Measurements from ENCODE around the gene TRIO. TPM values are rescaled to one million over a fixed set of nuclear protein-coding genes. Genes with fewer than 3 reads are reported as not detected.

The TRIO gene
- polyA plus RNA-seq, 1 donor (not counting 4 experiments of a cell fraction or from before 2014, with no cell fraction given) = 57.2 TPM

DNA sequence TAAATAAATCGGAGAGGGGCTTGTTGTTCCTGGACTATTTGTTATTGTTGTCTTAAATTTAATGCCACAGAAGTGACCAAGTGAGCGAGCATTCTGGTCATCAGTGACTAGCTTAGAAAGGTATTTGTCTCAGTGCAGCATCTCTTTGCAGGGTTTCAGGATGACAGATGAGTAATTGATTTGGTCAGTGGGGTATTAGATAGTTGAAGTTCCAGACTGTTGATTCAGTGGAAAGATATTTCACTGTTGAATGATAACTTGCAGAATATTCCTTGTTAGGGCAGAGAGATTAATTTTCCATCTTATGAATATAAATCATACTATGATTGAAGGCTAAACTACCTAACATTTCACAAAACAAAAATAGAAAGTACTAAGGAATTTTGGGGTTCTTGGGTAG, 122.4 kb downstream of the TRIO start:
- H3K4me2 ChIP-seq (ENCODE audit: control insufficient read depth, extremely low read depth, insufficient read depth, low read depth, low read length) = peak overlapping the region; percentile 88
- no peak for TF ChIP-seq EZH2 (IDR thresholded peaks at IDR 0.05; ENCODE audit: low read length)
- TF ChIP-seq, protein P1, sequence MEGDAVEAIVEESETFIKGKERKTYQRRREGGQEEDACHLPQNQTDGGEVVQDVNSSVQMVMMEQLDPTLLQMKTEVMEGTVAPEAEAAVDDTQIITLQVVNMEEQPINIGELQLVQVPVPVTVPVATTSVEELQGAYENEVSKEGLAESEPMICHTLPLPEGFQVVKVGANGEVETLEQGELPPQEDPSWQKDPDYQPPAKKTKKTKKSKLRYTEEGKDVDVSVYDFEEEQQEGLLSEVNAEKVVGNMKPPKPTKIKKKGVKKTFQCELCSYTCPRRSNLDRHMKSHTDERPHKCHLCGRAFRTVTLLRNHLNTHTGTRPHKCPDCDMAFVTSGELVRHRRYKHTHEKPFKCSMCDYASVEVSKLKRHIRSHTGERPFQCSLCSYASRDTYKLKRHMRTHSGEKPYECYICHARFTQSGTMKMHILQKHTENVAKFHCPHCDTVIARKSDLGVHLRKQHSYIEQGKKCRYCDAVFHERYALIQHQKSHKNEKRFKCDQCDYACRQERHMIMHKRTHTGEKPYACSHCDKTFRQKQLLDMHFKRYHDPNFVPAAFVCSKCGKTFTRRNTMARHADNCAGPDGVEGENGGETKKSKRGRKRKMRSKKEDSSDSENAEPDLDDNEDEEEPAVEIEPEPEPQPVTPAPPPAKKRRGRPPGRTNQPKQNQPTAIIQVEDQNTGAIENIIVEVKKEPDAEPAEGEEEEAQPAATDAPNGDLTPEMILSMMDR (optimal IDR thresholded peaks at IDR 0.05 in 1 of 3, IDR thresholded peaks at IDR 0.05 in 1 of 3, conservative IDR thresholded peaks at IDR 0.05 in 1 of 3; ENCODE audit: extremely low read depth in 1 of 3, insufficient read depth in 2 of 3, low read length in 3 of 3) = no peak
- peak overlapping the region in 1 of 3 experiments; percentile 26 for H3K4me3 ChIP-seq (ENCODE audit: control insufficient read depth in 2 of 3, extremely low read depth in 1 of 3, insufficient read depth in 2 of 3, low read depth in 1 of 3, low read length in 3 of 3)
- H3K27me3 ChIP-seq (ENCODE audit: control insufficient read depth, extremely low read depth, insufficient read depth, low read length) = no peaks in the 10 kb centered on the region
- H3K9me1 ChIP-seq (ENCODE audit: control insufficient read depth, extremely low read depth, insufficient read depth, low read length) = no peaks in the 10 kb centered on the region
- peak overlapping the region; percentile 72 for H3K27ac ChIP-seq (ENCODE audit: control insufficient read depth, insufficient read depth, low read length)
- peaks cover 84% of the 10 kb centered on the region for H3K79me2 ChIP-seq (ENCODE audit: control insufficient read depth, insufficient read depth, low read length)
- no peaks in the 10 kb centered on the region for H3K9me3 ChIP-seq (ENCODE audit: control insufficient read depth, low read depth, low read length)
- dilution Hi-C loops (cut with MboI; ENCODE audit: extremely low pct_ligation_motif_present, low sequenced_read_pairs) = no loop called here
- H3K9ac ChIP-seq (ENCODE audit: control insufficient read depth, extremely low read depth, insufficient read depth, low read length) = peak overlapping the region; percentile 17
- DNase-seq (ENCODE audit: low read depth, low spot score) (peak; percentile 74), FAIRE-seq (no peak)
- no peaks in the 10 kb centered on the region for H4K20me1 ChIP-seq (ENCODE audit: control insufficient read depth, extremely low read depth, insufficient read depth, low read length)
- no peak overlapping the region for H2AFZ ChIP-seq (ENCODE audit: control insufficient read depth, low read length)
- H3K36me3 ChIP-seq (ENCODE audit: control insufficient read depth in 2 of 2, extremely low read depth in 1 of 2, insufficient read depth in 2 of 2, low read length in 2 of 2) = no peaks in the 10 kb centered on the region
- peaks cover 81% of the 10 kb centered on the region for H3K4me1 ChIP-seq (ENCODE audit: control insufficient read depth, extremely low read depth, insufficient read depth, low read length)

DNA sequence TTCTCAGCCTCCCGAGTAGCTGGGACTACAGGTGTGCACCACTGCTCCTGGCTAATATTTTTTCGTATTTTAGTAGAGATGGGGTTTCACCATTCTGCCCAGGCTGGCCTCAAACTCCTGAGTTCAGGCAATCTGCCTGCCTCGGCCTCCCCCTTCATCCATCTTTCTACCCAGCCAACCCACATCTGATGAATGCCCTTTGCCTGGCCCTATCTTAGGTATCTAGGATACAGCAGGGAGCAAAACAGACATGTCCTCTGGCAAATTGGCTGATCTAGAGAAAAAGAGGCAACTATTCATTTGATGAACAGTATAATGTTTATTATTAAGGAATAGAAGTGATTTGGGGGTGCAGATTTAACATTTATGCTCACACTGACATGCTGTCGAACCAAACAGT, 123.0 kb downstream of the TRIO start:
- Histone ChIP-seq H3K9me1 (ENCODE audit: control insufficient read depth, extremely low read depth, insufficient read depth, low read length) (no peaks in the 10 kb centered on the region), H3K9ac (ENCODE audit: control insufficient read depth, extremely low read depth, insufficient read depth, low read length) (peak overlapping the region; percentile 17), H3K4me3 (ENCODE audit: control insufficient read depth in 2 of 3, extremely low read depth in 1 of 3, insufficient read depth in 2 of 3, low read depth in 1 of 3, low read length in 3 of 3) (no peak overlapping the region), H3K79me2 (ENCODE audit: control insufficient read depth, insufficient read depth, low read length) (peaks cover 84% of the 10 kb centered on the region), H2AFZ (ENCODE audit: control insufficient read depth, low read length) (no peak overlapping the region), H3K36me3 (ENCODE audit: control insufficient read depth in 2 of 2, extremely low read depth in 1 of 2, insufficient read depth in 2 of 2, low read length in 2 of 2) (no peaks in the 10 kb centered on the region), H3K4me1 (ENCODE audit: control insufficient read depth, extremely low read depth, insufficient read depth, low read length) (peaks cover 81% of the 10 kb centered on the region), H3K9me3 (ENCODE audit: control insufficient read depth, low read depth, low read length) (no peaks in the 10 kb centered on the region), H3K27me3 (ENCODE audit: control insufficient read depth, extremely low read depth, insufficient read depth, low read length) (no peaks in the 10 kb centered on the region), H3K27ac (ENCODE audit: control insufficient read depth, insufficient read depth, low read length) (peak overlapping the region; percentile 47), H4K20me1 (ENCODE audit: control insufficient read depth, extremely low read depth, insufficient read depth, low read length) (no peaks in the 10 kb centered on the region), H3K4me2 (ENCODE audit: control insufficient read depth, extremely low read depth, insufficient read depth, low read depth, low read length) (peak overlapping the region; percentile 88)
- TF ChIP-seq, protein P1 (optimal IDR thresholded peaks at IDR 0.05 in 1 of 3, IDR thresholded peaks at IDR 0.05 in 1 of 3, conservative IDR thresholded peaks at IDR 0.05 in 1 of 3; ENCODE audit: extremely low read depth in 1 of 3, insufficient read depth in 2 of 3, low read length in 3 of 3) = no peak
- TF ChIP-seq EZH2 (IDR thresholded peaks at IDR 0.05; ENCODE audit: low read length) = no peak
- dilution Hi-C loops (cut with MboI; ENCODE audit: extremely low pct_ligation_motif_present, low sequenced_read_pairs) = no loop called here
- DNase-seq (ENCODE audit: low read depth, low spot score) (no peak), FAIRE-seq (no peak)

Data from keratinocyte (primary cell).